NCI-H82 (cell line): ENCODE results near the gene LRRC43.

Experiments
- DNase-seq: peaks from one replicate; lab custom pipeline; 2025; lab: John Stamatoyannopoulos, UW

The LRRC43 gene, protein sequence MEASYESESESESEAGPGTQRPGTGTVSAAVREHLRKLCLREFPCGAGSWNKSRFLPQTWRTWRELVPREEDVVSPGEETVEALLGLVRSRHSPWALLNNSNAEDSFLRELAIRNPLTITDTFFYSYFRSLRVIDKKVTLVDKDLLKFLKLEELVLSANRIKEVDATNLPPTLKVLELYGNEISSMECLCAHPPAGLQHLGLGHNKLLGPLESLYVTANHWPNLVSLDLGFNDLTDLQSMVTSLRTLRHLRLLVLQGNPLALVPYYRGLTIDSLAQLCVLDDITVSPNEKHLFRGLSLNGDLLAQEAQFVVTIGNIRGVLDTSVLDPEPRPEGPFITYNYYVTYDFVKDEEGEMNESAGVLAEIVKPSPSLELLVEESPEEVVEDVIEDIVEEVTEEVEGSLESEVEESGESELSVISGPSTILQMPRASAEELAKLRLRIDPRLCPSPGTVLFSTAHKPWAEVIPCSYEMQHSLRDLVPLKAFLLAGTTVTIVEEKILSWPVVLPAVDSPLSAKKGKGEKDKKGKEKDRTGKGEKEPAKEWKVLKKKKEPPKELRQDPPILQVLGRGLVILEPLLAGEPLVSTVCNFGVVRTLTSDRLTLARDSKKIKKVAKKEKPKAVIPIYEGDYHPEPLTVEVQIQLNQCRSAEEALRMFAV

DNA sequence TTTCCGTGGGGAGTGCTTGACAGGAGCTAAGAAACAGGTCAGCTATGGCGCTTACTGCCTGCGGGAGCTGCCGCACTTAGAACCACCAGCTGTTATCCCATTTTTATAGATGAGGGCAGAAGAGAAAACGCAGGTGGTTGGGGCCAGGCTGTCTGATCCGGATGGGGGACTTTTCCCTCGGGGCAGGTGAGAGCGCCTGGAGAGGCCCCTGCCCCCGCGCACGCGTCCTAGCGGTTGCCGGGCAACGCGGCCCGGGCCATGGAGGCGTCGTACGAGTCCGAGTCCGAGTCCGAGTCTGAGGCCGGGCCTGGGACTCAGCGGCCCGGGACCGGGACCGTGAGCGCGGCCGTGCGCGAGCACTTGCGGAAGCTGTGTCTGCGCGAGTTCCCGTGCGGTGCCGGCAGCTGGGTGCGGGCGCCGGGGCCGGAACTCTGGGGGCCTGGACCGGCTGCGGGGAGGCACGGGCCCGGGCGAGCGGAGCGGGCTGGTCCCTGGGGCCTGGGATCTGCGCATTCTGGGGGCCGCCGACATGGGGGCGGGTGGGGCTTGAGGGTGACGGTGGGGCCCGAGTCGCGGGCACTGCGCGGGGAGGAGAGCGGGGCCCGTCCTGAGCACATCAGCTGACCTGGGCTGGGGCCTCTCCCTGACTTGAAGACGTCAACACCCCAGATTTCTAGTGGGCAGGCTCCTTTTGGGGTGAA, at the start of gene LRRC43:
TSS of gene LRRC43 (plus strand) at position 237 of the 701 bp plus-strand sequence. CDS start at position 259, 22 bp downstream.
- peak; percentile 88 for DNase-seq

DNA sequence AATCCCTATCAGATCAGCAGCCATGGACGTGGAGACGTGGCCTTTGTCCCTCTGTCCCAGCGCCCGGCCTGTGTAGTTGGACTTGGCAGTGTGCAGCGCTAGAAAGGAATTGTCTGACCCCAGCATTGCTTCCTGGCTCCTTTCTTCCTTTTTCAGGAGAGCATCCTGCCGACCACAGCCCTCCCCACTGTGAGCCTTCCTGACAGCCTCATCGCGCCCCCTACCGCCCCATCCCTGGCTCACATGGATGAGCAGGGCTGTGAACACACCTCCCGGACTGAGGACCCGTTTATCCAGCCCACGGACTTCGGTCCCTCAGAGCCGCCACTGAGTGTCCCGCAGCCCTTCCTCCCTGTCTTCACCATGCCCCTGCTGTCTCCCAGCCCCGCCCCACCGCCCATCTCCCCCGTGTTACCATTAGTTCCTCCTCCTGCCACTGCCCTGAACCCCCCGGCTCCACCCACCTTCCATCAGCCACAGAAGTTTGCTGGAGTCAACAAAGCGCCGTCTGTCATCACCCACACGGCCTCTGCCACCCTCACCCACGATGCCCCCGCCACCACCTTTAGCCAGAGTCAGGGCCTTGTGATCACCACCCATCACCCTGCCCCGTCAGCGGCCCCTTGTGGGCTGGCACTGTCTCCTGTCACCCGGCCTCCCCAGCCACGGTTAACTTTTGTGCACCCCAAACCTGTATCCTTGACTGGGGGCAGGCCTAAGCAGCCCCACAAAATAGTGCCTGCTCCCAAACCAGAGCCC, 49.6 kb upstream of the LRRC43 start:
- DNase-seq = no peak

DNA sequence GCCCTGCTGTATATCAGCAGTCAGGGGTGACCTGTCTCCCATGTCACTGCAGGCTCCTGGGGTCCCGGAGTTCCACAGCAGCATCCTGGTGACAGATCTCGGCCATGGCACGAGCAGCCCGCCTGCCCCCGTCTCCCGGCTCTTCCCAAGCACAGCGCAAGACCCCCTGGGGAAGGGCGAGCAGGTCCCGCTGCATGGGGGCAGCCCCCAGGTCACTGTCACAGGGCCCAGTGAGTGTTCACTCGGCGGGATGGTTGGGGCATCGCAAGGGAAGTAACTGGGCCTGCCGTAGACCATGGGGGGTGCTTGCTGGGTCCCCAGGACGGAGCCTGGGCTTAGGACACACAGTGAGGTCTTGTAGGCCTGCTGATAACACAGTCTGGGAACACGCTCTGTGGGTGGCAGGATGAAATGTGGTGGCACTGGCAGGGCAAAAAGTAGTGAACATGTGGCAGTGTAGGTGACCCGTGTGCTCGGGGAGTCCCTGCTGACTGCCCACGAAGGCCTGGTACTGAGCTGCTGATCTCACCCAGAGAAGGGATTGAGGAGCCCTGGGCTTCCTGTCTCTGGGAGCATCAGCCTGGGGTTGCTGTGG, 47.4 kb upstream of the LRRC43 start:
- no peak for DNase-seq

DNA sequence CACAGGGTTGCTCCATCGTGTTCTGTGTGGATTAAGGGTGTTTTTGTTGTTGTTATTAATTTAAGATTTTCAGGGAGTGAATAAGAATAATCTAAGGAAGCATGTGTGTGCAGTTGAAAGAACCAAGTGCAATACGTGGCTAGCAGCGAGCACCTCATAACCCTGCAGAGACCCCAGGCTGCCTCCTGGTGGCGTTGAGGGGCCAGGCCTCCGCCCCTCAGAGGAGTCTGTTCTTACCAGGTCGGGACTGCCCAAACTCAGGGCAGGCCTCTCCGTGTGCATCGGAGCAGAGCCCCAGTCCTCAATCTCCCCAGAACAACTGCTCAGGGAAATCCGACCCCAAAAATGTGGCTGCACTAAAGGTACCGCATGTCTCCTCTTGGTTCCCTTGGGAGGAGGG, 45.7 kb upstream of the LRRC43 start:
- peak; percentile 34 for DNase-seq

DNA sequence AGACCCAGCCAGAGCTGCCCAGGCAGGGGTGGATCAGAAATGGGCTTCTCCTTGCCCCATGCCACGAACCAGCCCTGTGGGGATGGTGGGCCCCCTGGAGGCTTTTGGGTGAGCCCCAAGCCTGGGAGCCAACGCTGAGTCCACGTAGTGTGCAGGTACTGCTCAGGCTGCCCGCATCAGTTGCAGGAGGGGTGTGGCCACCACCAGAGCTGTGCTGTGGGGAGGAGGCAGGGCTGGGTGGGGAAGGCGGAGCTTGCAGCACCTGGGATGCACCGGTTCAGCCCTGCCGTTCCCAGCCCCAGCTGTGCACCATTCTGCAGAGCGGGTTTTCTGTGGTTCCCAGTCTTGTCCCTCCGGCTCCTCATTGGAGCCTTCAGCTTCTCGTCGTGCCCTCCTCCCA, 45.2 kb upstream of the LRRC43 start:
- DNase-seq = peak; percentile 19

DNA sequence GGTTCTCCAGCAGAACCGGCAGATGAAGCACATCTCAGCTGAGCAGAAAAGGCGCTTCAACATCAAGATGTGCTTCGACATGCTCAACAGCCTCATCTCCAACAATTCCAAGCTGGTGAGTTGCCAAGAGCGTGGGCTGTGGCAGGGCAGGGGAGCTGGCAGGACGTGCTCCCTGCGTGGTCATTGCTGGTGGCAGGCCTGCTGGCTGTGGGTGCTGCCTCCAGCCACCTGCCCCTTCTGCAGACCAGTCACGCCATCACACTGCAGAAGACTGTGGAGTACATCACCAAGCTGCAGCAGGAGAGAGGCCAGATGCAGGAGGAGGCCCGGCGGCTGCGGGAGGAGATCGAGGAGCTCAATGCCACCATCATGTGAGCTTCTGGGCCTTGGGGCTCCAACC, 44.7 kb upstream of the LRRC43 start:
- DNase-seq = no peak

DNA sequence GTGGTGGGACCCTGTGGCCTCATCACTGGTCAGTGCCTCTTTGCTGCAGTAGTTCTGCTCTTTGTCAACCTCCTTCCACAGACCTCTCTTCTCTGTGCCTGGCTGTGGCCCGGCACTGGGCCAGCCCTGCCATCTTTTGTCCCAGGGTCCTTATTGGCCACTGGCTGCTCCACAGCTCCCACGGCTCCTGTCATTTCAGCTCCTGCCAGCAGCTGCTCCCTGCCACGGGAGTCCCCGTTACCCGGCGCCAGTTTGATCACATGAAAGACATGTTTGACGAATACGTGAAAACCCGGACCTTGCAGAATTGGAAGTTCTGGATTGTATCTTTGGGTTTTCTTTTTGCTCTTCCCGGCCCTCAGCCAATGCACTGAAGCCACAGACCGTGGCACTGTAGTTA, 44.3 kb upstream of the LRRC43 start:
- DNase-seq = no peak

DNA sequence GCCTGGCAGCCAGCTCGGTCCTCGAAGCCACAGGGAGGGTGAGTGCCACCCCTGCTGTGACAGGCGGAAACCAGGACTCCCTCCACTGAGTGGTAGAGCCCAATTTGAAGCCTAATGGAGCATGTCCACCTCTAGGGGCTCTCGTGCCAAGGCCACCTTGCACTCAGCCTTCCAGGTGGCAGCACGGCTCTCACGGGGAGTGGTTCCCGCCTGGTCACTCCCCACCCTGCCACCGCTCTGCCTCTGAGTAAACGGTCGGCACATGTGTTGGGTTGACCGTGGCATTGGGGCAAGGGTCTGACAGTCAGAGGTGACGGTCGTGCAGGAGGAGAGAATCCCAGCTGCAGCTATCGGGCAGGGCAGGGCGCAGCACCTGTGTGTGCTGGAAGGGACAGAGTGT, 43.7 kb upstream of the LRRC43 start:
- DNase-seq = no peak

DNA sequence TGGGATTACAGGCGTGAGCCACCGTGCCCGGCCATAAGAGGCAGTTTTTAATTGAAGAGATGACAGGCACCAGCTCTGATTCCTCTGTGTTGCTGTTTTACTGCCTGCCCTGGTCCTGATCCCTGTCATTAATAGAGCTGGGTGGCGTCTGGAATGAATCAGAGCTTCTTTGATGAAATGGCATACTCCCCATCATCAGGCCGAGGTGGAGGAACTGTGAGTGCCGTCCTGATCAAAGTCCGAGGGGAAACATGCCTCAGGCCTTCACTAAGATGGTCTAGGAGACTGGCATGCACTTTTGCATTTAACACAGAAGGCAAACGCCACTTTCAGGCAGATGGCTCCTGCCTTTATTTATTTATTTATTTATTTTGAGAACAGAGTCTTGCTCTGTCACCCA, 43.0 kb upstream of the LRRC43 start:
- DNase-seq = no peak

DNA sequence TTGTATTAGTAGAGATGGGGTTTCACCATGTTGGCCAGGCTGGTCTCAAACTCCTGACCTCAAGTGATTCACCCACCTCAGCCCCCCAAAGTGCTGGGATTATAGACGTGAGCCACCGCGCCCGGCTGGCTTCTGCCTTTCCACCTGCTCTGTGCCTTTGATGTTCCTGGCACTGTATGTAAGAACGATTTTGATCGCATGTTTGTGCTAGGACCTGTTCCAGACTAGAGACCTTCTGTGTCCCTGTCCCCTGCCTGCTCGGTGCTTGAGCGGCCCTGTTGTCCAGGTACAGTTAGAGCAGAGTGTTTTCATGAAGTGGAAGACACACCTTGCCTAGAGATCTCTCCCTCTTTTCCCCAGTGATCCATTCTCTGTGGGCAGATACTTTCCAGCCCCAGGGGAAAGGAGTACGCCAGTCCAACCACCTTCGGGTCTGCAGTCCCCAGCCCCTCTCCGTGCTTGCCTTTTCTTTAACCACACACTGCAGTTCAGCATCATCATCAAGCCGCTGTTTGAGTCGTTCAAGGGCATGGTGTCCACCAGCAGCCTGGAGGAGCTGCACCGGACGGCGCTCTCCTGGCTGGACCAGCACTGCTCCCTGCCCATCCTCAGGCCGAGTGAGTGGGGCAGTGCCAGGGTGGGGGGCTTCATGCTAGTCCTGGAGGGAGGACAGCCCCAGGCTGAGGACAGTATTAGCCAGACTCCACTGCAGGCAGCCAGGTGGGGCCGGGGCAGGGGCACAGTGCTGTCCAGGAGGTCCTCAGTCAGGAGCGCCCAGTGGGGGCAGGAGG, 42.3 kb upstream of the LRRC43 start:
- no peak for DNase-seq

DNA sequence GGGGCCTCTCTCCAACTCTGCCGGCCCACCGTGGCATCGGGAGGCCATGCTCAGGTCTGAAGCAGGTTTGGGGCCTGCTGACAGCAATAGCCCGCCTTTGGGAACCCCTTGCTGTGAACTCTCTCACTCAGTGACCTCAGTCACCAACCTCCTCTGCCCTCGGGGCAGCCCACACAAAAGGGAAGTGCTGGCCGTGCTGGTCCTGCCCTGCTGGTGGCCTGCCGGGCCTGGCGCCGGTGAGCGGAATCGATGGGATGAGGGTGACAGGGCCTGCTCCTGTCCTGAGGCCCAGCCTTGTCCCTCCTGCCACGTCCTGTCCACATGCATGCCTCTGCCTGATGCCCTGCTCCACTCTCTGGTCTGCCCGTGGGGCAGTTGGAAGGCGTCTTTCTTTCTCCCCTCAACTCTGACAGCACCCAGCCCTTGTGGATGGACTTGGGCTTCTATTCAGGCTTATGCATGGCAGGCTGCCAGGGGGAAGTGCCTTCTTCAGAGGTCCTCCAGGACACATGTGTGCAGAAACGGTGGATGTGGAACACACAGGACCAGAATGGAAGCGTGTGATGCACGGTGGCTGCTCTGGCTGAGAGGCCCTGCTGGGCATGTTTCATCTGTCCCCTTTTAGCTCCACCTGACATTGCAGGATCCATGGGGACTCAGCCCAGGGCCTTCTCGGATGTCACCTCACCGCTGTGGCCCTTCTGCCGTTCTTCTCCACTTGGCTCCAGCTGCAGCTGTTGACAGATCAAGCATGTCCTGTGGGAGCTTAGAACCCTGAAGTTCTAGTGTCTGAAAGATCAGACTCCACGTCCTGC, 40.8 kb upstream of the LRRC43 start:
- DNase-seq = no peak

DNA sequence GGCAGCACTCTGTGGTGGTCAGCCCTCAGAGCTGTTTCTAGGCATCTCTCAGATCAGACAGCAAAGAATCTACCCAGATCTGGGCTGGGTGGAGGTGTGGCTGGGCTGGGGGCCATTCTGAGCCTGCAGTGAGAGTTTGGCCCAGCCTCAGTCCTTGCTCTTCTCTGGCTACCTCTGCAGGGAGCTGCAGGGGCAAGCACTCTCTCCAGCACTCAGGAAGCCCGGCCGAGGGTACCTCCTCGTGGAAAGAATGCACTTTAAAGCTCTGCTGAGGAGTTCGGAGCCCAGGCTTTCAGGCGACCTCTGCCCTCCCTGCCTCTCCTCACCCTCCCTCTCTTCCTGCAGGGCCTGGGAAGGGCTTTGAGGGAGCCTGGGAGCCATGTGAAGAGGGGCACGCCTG, 40.1 kb upstream of the LRRC43 start:
- DNase-seq = no peak

DNA sequence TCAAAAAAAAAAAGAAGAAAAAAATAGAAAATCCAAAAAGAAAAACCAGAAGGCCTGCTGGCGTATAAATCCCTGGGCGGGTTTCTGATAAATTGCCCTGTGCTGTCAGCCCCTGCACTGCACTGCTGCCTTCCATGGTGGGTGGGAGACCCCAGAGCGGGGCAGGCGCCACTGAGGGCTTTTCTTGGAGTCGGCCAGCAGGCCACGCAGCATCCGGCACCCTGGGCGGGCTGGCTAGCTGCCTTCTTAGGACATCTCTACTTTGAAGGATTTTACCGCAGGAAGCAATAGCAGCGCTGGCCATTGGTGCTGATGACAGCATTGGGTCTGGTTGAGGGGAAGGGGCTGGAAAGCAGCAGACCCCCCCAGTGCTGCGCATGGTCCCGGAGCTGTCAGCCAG, 38.0 kb upstream of the LRRC43 start:
- DNase-seq = no peak

DNA sequence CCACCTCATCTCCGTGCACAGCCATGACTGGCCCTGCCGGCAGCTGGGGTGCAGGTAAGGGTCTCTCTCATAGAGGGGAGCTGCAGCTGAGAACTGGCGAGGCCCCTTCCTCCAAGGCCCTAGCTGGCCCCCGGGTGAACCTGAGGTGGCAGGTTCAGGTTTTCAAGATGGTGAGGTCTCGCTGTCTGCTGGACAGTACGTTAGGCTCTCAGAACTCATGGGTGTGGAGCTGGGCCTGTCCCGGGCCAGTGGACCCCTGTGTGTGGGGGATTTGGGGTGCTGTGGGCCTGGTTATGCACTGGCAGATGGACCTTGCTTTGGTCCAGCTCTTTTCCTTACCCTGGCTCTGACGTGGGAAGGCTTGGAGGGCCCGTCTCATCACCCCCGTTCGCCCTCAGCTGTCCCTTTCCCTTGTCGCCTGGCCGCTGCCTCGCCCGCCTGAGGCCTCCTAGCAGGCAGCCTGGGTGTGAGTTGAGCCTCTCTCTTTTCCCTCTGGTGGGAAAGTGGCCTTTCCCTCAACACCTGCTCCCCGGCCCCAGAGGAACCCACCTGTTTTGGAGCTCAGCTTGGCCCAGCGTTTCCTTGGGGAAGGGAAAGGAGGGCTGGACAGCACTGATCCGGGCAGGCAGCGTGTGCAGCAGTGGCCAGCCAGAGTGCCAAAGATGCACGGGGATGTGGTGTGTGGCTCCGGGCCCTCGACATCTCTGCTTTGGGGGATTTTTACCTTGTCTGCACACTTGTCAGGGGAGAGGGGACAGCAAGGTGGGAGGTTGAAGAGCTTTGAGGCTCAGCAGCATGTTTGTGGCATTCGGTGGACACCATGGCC, 37.2 kb upstream of the LRRC43 start:
- no peak for DNase-seq

DNA sequence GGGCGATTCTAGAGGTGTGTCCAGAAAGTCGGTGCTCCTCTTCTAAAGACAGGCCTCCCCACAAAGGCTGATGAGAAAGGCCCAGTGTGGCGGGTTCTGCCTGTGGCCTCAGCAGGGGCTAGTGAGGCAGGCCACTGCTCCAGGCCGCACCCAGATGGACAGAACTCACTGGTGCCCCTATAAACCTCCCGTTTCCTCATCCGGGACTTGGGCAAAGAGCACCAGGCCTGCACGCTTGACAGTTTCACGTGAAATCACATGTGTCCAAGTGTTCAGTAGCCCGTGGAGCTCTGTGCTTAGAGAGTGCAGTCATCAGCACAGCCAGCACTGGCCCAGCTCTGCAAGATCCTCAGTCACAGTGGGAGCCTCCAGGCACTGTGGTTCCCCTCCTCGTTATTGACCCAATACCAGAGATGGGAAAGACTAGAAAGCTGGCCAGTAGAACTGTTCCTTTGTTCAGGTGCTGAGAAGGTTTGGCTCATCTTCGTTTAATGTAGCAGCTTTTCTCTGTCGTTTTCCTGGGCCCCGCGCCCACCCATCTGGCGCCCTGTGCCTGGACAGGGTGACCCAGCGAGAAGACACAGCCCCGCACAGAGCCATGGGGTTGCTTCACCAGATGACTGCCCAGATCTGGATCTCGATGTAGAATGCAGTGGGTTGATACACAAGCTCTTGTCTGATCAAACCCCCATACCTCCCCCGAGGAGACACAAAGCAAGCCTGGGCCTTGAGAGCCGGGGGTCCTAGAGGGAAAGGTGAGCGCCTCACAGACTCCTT, 35.2 kb upstream of the LRRC43 start:
- DNase-seq = no peak

DNA sequence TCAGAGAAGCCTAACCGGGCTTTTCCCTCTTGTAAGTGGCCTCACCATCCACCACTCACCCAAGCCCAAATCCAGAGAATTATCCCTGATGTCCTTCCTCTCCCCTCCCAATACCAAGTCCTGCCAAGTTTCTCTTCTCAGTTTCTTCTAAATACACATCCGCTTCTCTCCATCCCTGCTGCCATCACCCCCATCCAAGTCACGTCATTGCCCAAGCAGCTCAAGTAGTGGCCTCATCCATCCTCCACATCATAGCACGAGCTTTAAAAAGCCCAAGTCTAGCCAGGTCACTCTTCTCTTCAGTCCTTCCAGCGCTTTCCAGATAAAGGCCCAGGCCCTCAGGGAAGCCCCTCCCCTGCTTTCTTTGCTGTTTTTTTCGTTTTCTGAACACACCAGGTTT, 34.3 kb upstream of the LRRC43 start:
- DNase-seq = no peak

DNA sequence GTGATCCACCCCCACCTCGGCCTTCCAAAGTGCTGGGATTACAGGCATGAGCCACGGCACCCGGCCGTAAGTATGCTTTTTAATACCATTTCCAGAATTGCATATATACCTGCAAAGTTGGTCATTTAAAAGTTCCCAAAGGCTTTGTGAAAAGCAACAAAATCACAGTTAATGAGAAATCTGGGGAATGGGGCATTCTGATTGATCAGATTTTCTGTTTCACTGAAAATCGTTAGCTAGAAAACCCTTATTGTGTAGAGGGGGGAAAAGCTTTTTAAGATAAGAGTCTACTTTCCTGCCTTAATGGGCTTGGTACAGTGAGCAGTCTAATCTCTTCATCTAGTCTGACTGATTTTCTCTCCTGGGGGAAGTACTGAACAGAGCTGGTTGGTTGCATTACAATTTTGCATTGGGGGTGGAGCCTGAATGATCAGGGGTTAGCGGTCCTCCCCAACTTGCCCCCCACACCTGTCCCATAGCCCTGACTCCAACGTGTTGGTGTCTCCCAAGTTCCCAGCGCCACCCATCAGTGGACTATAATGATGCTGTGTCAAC, 32.7 kb upstream of the LRRC43 start:
- peak; percentile 46 for DNase-seq

DNA sequence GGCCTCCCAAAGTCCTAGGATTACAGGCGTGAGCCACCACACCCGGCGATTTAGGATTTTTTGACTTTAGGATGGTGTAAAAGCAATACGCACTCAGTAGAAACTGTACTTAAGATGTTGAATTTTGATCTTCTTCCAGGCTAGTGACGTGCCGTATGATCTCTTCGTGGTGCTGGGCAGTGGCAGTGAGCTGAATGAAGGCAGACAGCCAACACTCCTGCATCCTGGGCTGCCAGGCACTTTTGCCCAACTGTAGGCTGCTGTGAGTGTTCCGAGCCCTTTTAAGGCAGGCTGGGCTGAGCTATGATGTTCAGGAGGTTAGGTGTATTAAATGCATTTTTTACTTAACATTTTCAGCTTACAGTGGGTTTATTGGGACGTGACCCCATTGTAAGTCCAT, 30.2 kb upstream of the LRRC43 start:
- no peak for DNase-seq
